ENCODE measurements around the gene DYNC1I2.

DYNC1I2 gene

GRCh38 chr2:171669121-171669520 is 18.1 kb upstream of the DYNC1I2 start:
- Histone ChIP-seq H3K9me3 (ENCODE audit: low read length) (no peaks in the 10 kb centered on the region), H3K27ac (ENCODE audit: low read depth, low read length, poor library complexity, severe bottlenecking) (no peak overlapping the region), H3K4me2 (ENCODE audit: low read length) (no peak overlapping the region), H3K4me3 (ENCODE audit: low read depth, low read length, poor library complexity, severe bottlenecking) (no peak overlapping the region), H2AFZ (ENCODE audit: low read length) (no peak overlapping the region), H3F3A (ENCODE audit: insufficient read depth, low read length) (no peaks in the 10 kb centered on the region), H3K9me2 (ENCODE audit: low read depth, low read length) (no peaks in the 10 kb centered on the region), H3K79me2 (ENCODE audit: insufficient read depth, low read length) (no peaks in the 10 kb centered on the region), H3K4me1 (ENCODE audit: insufficient read depth, low read length, severe bottlenecking) (no peaks in the 10 kb centered on the region), H3K9ac (ENCODE audit: low read length) (no peak overlapping the region), H3K27me3 (ENCODE audit: insufficient read depth, low read length) (no peaks in the 10 kb centered on the region), H4K20me1 (ENCODE audit: insufficient read depth, low read length) (no peaks in the 10 kb centered on the region), H3K36me3 (ENCODE audit: insufficient read depth, low read length) (no peaks in the 10 kb centered on the region)
- TF ChIP-seq EZH2 (IDR thresholded peaks at IDR 0.05; ENCODE audit: borderline replicate concordance, low read length) (no peak), CTCF (IDR thresholded peaks at IDR 0.05; ENCODE audit: low read length) (no peak)

- Histone ChIP-seq H3K4me3 (ENCODE audit: low read depth, low read length, poor library complexity, severe bottlenecking) (no peak overlapping the region), H2AFZ (ENCODE audit: low read length) (no peak overlapping the region), H3K79me2 (ENCODE audit: insufficient read depth, low read length) (no peaks in the 10 kb centered on the region), H3K4me1 (ENCODE audit: insufficient read depth, low read length, severe bottlenecking) (no peaks in the 10 kb centered on the region), H3K9ac (ENCODE audit: low read length) (no peak overlapping the region), H3F3A (ENCODE audit: insufficient read depth, low read length) (no peaks in the 10 kb centered on the region), H3K9me2 (ENCODE audit: low read depth, low read length) (no peaks in the 10 kb centered on the region), H3K4me2 (ENCODE audit: low read length) (no peak overlapping the region), H3K36me3 (ENCODE audit: insufficient read depth, low read length) (no peaks in the 10 kb centered on the region), H3K27me3 (ENCODE audit: insufficient read depth, low read length) (no peaks in the 10 kb centered on the region), H4K20me1 (ENCODE audit: insufficient read depth, low read length) (no peaks in the 10 kb centered on the region), H3K9me3 (ENCODE audit: low read length) (no peaks in the 10 kb centered on the region), H3K27ac (ENCODE audit: low read depth, low read length, poor library complexity, severe bottlenecking) (no peak overlapping the region)
- TF ChIP-seq CTCF (IDR thresholded peaks at IDR 0.05; ENCODE audit: low read length) (no peak), EZH2 (IDR thresholded peaks at IDR 0.05; ENCODE audit: borderline replicate concordance, low read length) (no peak)
Measured at GRCh38 chr2:171670655-171671054, 16.6 kb upstream of the DYNC1I2 start.

GRCh38 chr2:171671867-171672266 is 15.4 kb upstream of the DYNC1I2 start:
- no peaks in the 10 kb centered on the region for H4K20me1 ChIP-seq (ENCODE audit: insufficient read depth, low read length)
- H3K9ac ChIP-seq (ENCODE audit: low read length) = no peak overlapping the region
- H3K27me3 ChIP-seq (ENCODE audit: insufficient read depth, low read length) = no peaks in the 10 kb centered on the region
- H3K9me3 ChIP-seq (ENCODE audit: low read length) = no peaks in the 10 kb centered on the region
- H3K4me3 ChIP-seq (ENCODE audit: low read depth, low read length, poor library complexity, severe bottlenecking) = no peak overlapping the region
- no peaks in the 10 kb centered on the region for H3K4me1 ChIP-seq (ENCODE audit: insufficient read depth, low read length, severe bottlenecking)
- H3K4me2 ChIP-seq (ENCODE audit: low read length) = no peak overlapping the region
- H3K36me3 ChIP-seq (ENCODE audit: insufficient read depth, low read length) = no peaks in the 10 kb centered on the region
- no peak overlapping the region for H3K27ac ChIP-seq (ENCODE audit: low read depth, low read length, poor library complexity, severe bottlenecking)
- no peak overlapping the region for H2AFZ ChIP-seq (ENCODE audit: low read length)
- no peak for TF ChIP-seq EZH2 (IDR thresholded peaks at IDR 0.05; ENCODE audit: borderline replicate concordance, low read length)
- TF ChIP-seq CTCF (IDR thresholded peaks at IDR 0.05; ENCODE audit: low read length) = no peak
- no peaks in the 10 kb centered on the region for H3F3A ChIP-seq (ENCODE audit: insufficient read depth, low read length)
- H3K9me2 ChIP-seq (ENCODE audit: low read depth, low read length) = no peaks in the 10 kb centered on the region
- no peaks in the 10 kb centered on the region for H3K79me2 ChIP-seq (ENCODE audit: insufficient read depth, low read length)

Data from OCI-LY1 (cell line).